ENCODE data around the gene MFSD1. TPM values are rescaled to one million over a fixed set of nuclear protein-coding genes. Genes with fewer than 3 reads are reported as not detected.

The MFSD1 gene
- total and polyA plus RNA-seq, 12 donors: 11.3 to 45.5 (median 23.9) TPM

- H3K4me3 ChIP-seq: no peak overlapping the region
- TF ChIP-seq CTCF (IDR thresholded peaks at IDR 0.05): no peak
- H3K27ac ChIP-seq: no peak overlapping the region
- DNase-seq (no peak), ATAC-seq (no peak)
- no peaks in the 10 kb centered on the region for H3K9me3 ChIP-seq
- intact Hi-C loops (cut with DNase I): no loop called here
- H3K27me3 ChIP-seq: no peaks in the 10 kb centered on the region
- peaks cover 0 to 23% (median 0%) of the 10 kb centered on the region in 9 donors for H3K36me3 ChIP-seq
- no peaks in the 10 kb centered on the region for H3K4me1 ChIP-seq
- 68 to 84% methylated on average over 3 of the region's 3 CpGs for WGBS, 2 donors
Measured at GRCh38 chr3:158835631-158836030, 33.8 kb downstream of the MFSD1 start.

GRCh38 chr3:158836312-158836711, 34.5 kb downstream of the MFSD1 start:
- intact Hi-C loops (cut with DNase I): no loop called here
- H3K36me3 ChIP-seq: peaks cover 0 to 17% (median 0%) of the 10 kb centered on the region in 9 donors
- no peak overlapping the region for H3K27ac ChIP-seq
- no peaks in the 10 kb centered on the region for H3K9me3 ChIP-seq
- WGBS, 2 donors: 83 to 85% methylated on average over 3 of the region's 3 CpGs
- no peak for DNase-seq
- no peak overlapping the region for H3K4me3 ChIP-seq
- ATAC-seq: no peak
- TF ChIP-seq CTCF (IDR thresholded peaks at IDR 0.05): no peak
- H3K4me1 ChIP-seq: no peaks in the 10 kb centered on the region
- H3K27me3 ChIP-seq: no peaks in the 10 kb centered on the region

- no peaks in the 10 kb centered on the region for H3K4me1 ChIP-seq
Measured at GRCh38 chr3:158837240-158837639, 35.4 kb downstream of the MFSD1 start.

GRCh38 chr3:158839966-158840365, 38.1 kb downstream of the MFSD1 start:
- Histone ChIP-seq H3K9me3 (no peaks in the 10 kb centered on the region), H3K4me1 (no peaks in the 10 kb centered on the region), H3K36me3 (no peaks in the 10 kb centered on the region), H3K27ac (no peak overlapping the region), H3K4me3 (no peak overlapping the region), H3K27me3 (no peaks in the 10 kb centered on the region)
- no peak for ATAC-seq
- no peak for TF ChIP-seq CTCF (IDR thresholded peaks at IDR 0.05)
- intact Hi-C loops (cut with DNase I): loop anchor here in 1 of 10 donors (5.0 kb wide), 1 partner anchor 422 kb away; no protein-coding TSS in a partner anchor
- 82 to 86% methylated on average over 6 of the region's 6 CpGs for WGBS, 2 donors
- no peak for DNase-seq

More at GRCh38 chr3:158837240-158837639, 35.4 kb downstream of the MFSD1 start:
- Histone ChIP-seq H3K27me3 (no peaks in the 10 kb centered on the region), H3K27ac (no peak overlapping the region), H3K9me3 (no peaks in the 10 kb centered on the region), H3K36me3 (peaks cover 0 to 8% (median 0%) of the 10 kb centered on the region in 9 donors), H3K4me3 (no peak overlapping the region)
- DNase-seq (no peak), ATAC-seq (no peak)
- no peak for TF ChIP-seq CTCF (IDR thresholded peaks at IDR 0.05)
- 80 to 84% methylated on average over 3 of the region's 3 CpGs for WGBS, 2 donors
- intact Hi-C loops (cut with DNase I): no loop called here

All from heart right ventricle (tissue), 16 donors.